HepG2 (cell line): ENCODE data around the gene POLR3H. TPM values are rescaled to one million over a fixed set of nuclear protein-coding genes. Genes with fewer than 3 reads are reported as not detected.

Source experiments
- ATAC-seq: fragments of 200-7000 bp; cut with Tn5 transposase; 3 replicates; pipeline ENCODE4 v1.9.1; 2020; ENCODE audit warnings: mild to moderate bottlenecking, moderate library complexity
- BruUV-seq: library from RNA; stranded (reverse); fragments of 400-500 nt; replicated peaks from 2 replicates; lab custom pipeline; 2021; lab: Mats Ljungman, UMichigan
- CTCF ChIA-PET: fragments of 300-600 bp; formaldehyde crosslinking; extraction: SDS; loops from one replicate; lab custom pipeline; 2021; ENCODE audit warnings: low total read pairs, inconsistent platforms, low intra/inter-chr PET ratio; lab: Yijun Ruan, JAX
- POLR2A ChIA-PET: fragments of 350-600 bp; sonication (Branson Sonifier 250); formaldehyde crosslinking; loops from one replicate; lab custom pipeline; 2020; ENCODE audit warnings: antibody characterized with exemption, inconsistent platforms; lab: Yijun Ruan, JAX
- DNase-seq: peaks from one replicate; pipeline ENCODE4 v3.0.0-alpha.2; 2015; ENCODE audit warnings: low spot score
- FAIRE-seq: peaks from 3 replicates; lab custom pipeline; 2011; peaks lifted over from hg19 to GRCh38; lab: Jason Lieb, UNC
- H2AFZ ChIP-seq: one replicate; pipeline ENCODE4 v1.6.1; 2011; ENCODE audit warnings: low read length, inconsistent platforms
- H3K27ac ChIP-seq: fragments of 300-600 bp; 3 replicates; pipeline ENCODE4 v1.8.0; 2011; ENCODE audit warnings: mixed run types, mild to moderate bottlenecking, mixed read lengths, low read length, inconsistent platforms; ENCODE audit not compliant: insufficient read depth; ENCODE audit errors: extremely low read length
- H3K27me3 ChIP-seq, 2 experiments: fragments of 200-600 bp in 1 of 2; 2 replicates in 1 of 2; 3 replicates in 1 of 2; pipeline versions ENCODE4 v1.6.0 to v1.8.0; 2011; ENCODE audit warnings: low read length in 2 of 2, mild to moderate bottlenecking in 2 of 2, moderate library complexity in 2 of 2, inconsistent platforms in 1 of 2; ENCODE audit not compliant: insufficient read depth in 2 of 2, control insufficient read depth in 1 of 2
- H3K36me3 ChIP-seq, 2 experiments: fragments of 200-600 bp in 1 of 2; replicated peaks in 1 of 2; 2 replicates in 1 of 2; 3 replicates in 1 of 2; pipeline versions ENCODE4 v1.5.1 to v1.8.0; 2011; ENCODE audit warnings: low read length in 2 of 2, inconsistent platforms in 1 of 2; ENCODE audit not compliant: insufficient read depth in 2 of 2, control insufficient read depth in 1 of 2
- H3K4me1 ChIP-seq: 2 replicates; pipeline ENCODE4 v1.5.1; 2012; ENCODE audit warnings: low read length, inconsistent platforms; ENCODE audit not compliant: insufficient read depth
- H3K4me2 ChIP-seq: 2 replicates; pipeline ENCODE4 v1.6.0; 2011; ENCODE audit warnings: low read depth, low read length, inconsistent platforms
- H3K4me3 ChIP-seq, 3 experiments: fragments of 200-600 bp in 1 of 3; sonication (generic), shearing (Covaris generic) in 1 of 3; replicated peaks in 1 of 3; 2 replicates each; pipeline ENCODE4 v1.5.1; 2011 to 2016; ENCODE audit warnings: low read length in 3 of 3, inconsistent platforms in 2 of 3, low read depth in 2 of 3, mild to moderate bottlenecking in 2 of 3, control low read depth in 1 of 3, mixed read lengths in 1 of 3; ENCODE audit not compliant: insufficient read depth in 1 of 3
- H3K79me2 ChIP-seq: one replicate; pipeline ENCODE4 v1.6.1; 2011; ENCODE audit warnings: low read length, inconsistent platforms; ENCODE audit not compliant: insufficient read depth
- H3K9ac ChIP-seq: 2 replicates; pipeline ENCODE4 v1.6.0; 2011; ENCODE audit warnings: mild to moderate bottlenecking, low read depth, low read length, inconsistent platforms; ENCODE audit not compliant: insufficient read depth
- H3K9me3 ChIP-seq: 2 replicates; pipeline ENCODE4 v1.5.1; 2012; ENCODE audit warnings: mild to moderate bottlenecking, low read length
- H4K20me1 ChIP-seq: 2 replicates; pipeline ENCODE4 v1.6.0; 2011; ENCODE audit warnings: inconsistent platforms, mild to moderate bottlenecking, low read length, moderate library complexity; ENCODE audit not compliant: insufficient read depth
- ATM ChIP-seq: fragments of 450-650 bp; IDR thresholded peaks from 2 replicates; pipeline ENCODE4 v1.7.1; 2017; ENCODE audit warnings: mild to moderate bottlenecking, borderline replicate concordance
- CEBPG ChIP-seq: IDR thresholded peaks from 2 replicates; pipeline ENCODE4 v1.6.1; 2016
- DNMT3B ChIP-seq: conservative IDR thresholded peaks from 2 replicates; pipeline ENCODE4 v1.6.1; 2016; ENCODE audit warnings: missing biosample characterization, control low read depth
- ETV6 ChIP-seq: sonication (generic); formaldehyde crosslinking; conservative IDR thresholded peaks from 2 replicates; pipeline ENCODE4 v1.4.0; 2020; ENCODE audit warnings: missing genetic modification reagents
- FOXJ3 ChIP-seq: sonication (generic); formaldehyde crosslinking; IDR thresholded peaks from 2 replicates; pipeline ENCODE4 v1.4.0; 2020; ENCODE audit warnings: missing genetic modification reagents, mild to moderate bottlenecking, borderline replicate concordance
- IKZF4 ChIP-seq: sonication (generic); formaldehyde crosslinking; IDR thresholded peaks from 2 replicates; pipeline ENCODE4 v1.5.1; 2020; ENCODE audit warnings: borderline replicate concordance, mild to moderate bottlenecking, low read depth, missing genetic modification reagents; ENCODE audit errors: not compliant biosample characterization
- IKZF5 ChIP-seq: IDR thresholded peaks from 2 replicates; pipeline ENCODE4 v1.6.1; 2018; ENCODE audit warnings: missing genetic modification reagents, mild to moderate bottlenecking, missing compliant biosample characterization
- MYNN ChIP-seq: sonication (generic); formaldehyde crosslinking; IDR thresholded peaks from 2 replicates; pipeline ENCODE4 v1.4.0; 2020; ENCODE audit warnings: mild to moderate bottlenecking, low read depth, missing genetic modification reagents
- NFE2L1 ChIP-seq: sonication (generic); formaldehyde crosslinking; IDR thresholded peaks from 2 replicates; pipeline ENCODE4 v1.4.0; 2020; ENCODE audit warnings: missing genetic modification reagents, mild to moderate bottlenecking, borderline replicate concordance
- SIX4 ChIP-seq: sonication (generic); formaldehyde crosslinking; IDR thresholded peaks from 2 replicates; pipeline ENCODE4 v1.4.0; 2020; ENCODE audit warnings: missing genetic modification reagents
- ZFY ChIP-seq: sonication (generic); formaldehyde crosslinking; IDR thresholded peaks from 2 replicates; pipeline ENCODE4 v1.4.0; 2020; ENCODE audit warnings: missing genetic modification reagents
- ZNF17 ChIP-seq: sonication (generic); formaldehyde crosslinking; IDR thresholded peaks from 2 replicates; pipeline ENCODE4 v1.5.0; 2020; ENCODE audit warnings: mild to moderate bottlenecking, missing genetic modification reagents
- ZNF263 ChIP-seq: sonication (generic); formaldehyde crosslinking; IDR thresholded peaks from 2 replicates; pipeline ENCODE4 v1.4.0; 2020; ENCODE audit warnings: missing genetic modification reagents
- ZNF451 ChIP-seq: sonication (generic); formaldehyde crosslinking; IDR thresholded peaks from 2 replicates; pipeline ENCODE4 v1.5.0; 2020; ENCODE audit warnings: mild to moderate bottlenecking, missing genetic modification reagents
- ZNF552 ChIP-seq: sonication (generic); formaldehyde crosslinking; IDR thresholded peaks from 2 replicates; pipeline ENCODE4 v1.9.0; 2022; ENCODE audit warnings: missing genetic modification reagents, mild to moderate bottlenecking, borderline replicate concordance
- ZNF773 ChIP-seq: sonication (generic); formaldehyde crosslinking; IDR thresholded peaks from 2 replicates; pipeline ENCODE4 v1.4.0; 2020; ENCODE audit warnings: missing genetic modification reagents, borderline replicate concordance
- ZSCAN30 ChIP-seq: sonication (generic); formaldehyde crosslinking; IDR thresholded peaks from 2 replicates; pipeline ENCODE4 v1.5.0; 2020; ENCODE audit warnings: mild to moderate bottlenecking, missing genetic modification reagents
- WGBS: methylation state at CpG from one replicate; pipeline ENCODE4 v1.1.6; 2017; ENCODE audit warnings: low lambda C conversion rate; 5-methylcytosine and 5-hydroxymethylcytosine counted together
- in situ Hi-C: cut with HindIII; loops from 2 replicates; pipeline ENCODE4 v1.10.0; 2017; ENCODE audit warnings: low pct_unique_long_range_greater_than_20kb; ENCODE audit not compliant: extremely low pct_ligation_motif_present
- intact Hi-C: fragments of 100-400 bp; cut with micrococcal nuclease; formaldehyde crosslinking; loops from one replicate; pipeline ENCODE4 v1.10.0; 2022; ENCODE audit not compliant: unreplicated experiment
- polyA plus RNA-seq, 8 experiments: library from polyadenylated mRNA; depleted of rRNA in 3 of 8; stranded (reverse) in 7 of 8; unstranded in 1 of 8; fragments of >200 nt; fragmentation: Illumina TruSeq in 4 of 8; extraction: Trizol in 4 of 8; gene quantifications; 2 replicates each; pipeline versions ENCODE4 v1.2.1 to v1.2.3, GENCODE V29; 2011 to 2016; ENCODE audit warnings: low read depth in 4 of 8, missing spikeins in 1 of 8, mixed read lengths in 1 of 8; ENCODE audit not compliant: insufficient read depth in 1 of 8
- total RNA-seq, 5 experiments: library from RNA; depleted of rRNA; stranded (reverse); fragments of >200 nt; fragmentation: Illumina TruSeq; extraction: Trizol; gene quantifications; 2 replicates each; pipeline ENCODE4 v1.2.3, GENCODE V29; 2016; ENCODE audit warnings: low read depth in 1 of 5
- TF ChIP-seq, protein P1 (sequence below): sonication (generic); formaldehyde crosslinking; IDR thresholded peaks from 2 replicates; pipeline ENCODE4 v1.4.0; 2020; ENCODE audit warnings: mild to moderate bottlenecking, missing genetic modification reagents
- TF ChIP-seq, protein P2 (sequence below): sonication (generic); formaldehyde crosslinking; IDR thresholded peaks from 2 replicates; pipeline ENCODE4 v1.9.0; 2021; ENCODE audit warnings: missing genetic modification reagents, borderline replicate concordance

Gene POLR3H
- total and polyA plus RNA-seq, 2 of the 13 experiments (the other 11 are each of a cell fraction or from before 2014, with no cell fraction given) = 10.3 to 28.6 TPM

DNA sequence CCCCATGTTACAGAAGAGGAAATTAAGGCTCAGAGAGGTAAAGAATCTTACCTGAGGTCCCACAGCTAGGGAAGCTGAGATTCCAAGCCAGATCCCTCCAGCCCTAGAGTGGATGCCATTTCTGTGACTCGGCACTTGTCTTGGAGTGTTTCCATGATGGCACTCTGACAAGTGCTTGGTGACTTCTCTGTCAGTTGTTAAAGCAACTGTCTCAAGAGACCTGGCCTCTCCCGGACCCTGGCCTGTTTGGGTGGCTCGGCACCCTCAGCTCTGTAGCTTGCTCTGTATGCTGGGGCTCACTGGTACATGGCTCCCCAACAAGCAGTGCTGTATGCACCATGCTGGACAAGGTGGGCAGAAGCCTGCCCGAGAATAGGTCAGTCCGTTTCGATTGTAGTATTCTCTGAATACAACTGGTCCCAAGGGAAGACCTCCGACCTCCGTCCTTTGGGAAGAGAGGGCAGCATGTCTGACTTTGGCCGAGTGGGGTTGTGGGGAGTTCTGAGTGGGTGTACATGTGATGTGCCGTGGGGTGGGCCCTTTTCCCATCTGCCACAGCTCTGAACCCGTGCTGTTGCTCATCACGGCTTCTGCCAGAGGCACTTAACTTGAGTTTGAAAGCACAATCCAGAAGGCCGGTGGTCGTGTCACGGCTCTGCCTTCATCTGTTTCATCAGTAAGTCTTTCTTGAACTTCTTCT, 63.0 kb downstream of the POLR3H start:
- Histone ChIP-seq H3K4me3 (no peak overlapping the region), H4K20me1 (0 out of 2 replicates have a peak, but pooled peaks cover 7% of the 10 kb centered on the region), H3K36me3 (peaks cover 4 to 11% of the 10 kb centered on the region in 2 experiments; a peak in 4 of 5 replicates), H3K4me2 (no peak overlapping the region), H3K79me2 (peaks cover 83% of the 10 kb centered on the region), H2AFZ (no peak overlapping the region), H3K4me1 (peaks cover 2% of the 10 kb centered on the region; the same call in 1 of the 2 replicates), H3K9ac (no peak overlapping the region), H3K9me3 (no peaks in the 10 kb centered on the region), H3K27ac (no peak overlapping the region), H3K27me3 (no peaks in the 10 kb centered on the region)
- WGBS = 98% methylated on average over 10 of the region's 15 CpGs
- intact Hi-C loops = no loop called here
- POLR2A ChIA-PET = no interaction called here
- CTCF ChIA-PET = no interaction called here
- DNase-seq (no peak), ATAC-seq (no peak), FAIRE-seq (no peak)
- in situ Hi-C loops = no loop called here
- BruUV-seq = no TSS peak
- TF ChIP-seq ZNF17 = no peak
- TF ChIP-seq MYNN = no peak
- no peak for TF ChIP-seq SIX4
- no peak for TF ChIP-seq ZFY (CRISPR knock-in tag)
- no peak for TF ChIP-seq NFE2L1
- TF ChIP-seq ATM = no peak
- TF ChIP-seq ZNF552 (CRISPR knock-in tag) = no peak
- no peak for TF ChIP-seq ZNF773 (CRISPR knock-in tag)
- TF ChIP-seq FOXJ3 (CRISPR knock-in tag) = no peak
- TF ChIP-seq DNMT3B (CRISPR knock-in tag) = no peak
- TF ChIP-seq ZNF451 (CRISPR knock-in tag) = no peak
- no peak for TF ChIP-seq IKZF5 (CRISPR knock-in tag)
- no peak for TF ChIP-seq IKZF4 (CRISPR knock-in tag)
- no peak for TF ChIP-seq CEBPG (CRISPR knock-in tag)
- TF ChIP-seq ZSCAN30 (CRISPR knock-in tag) = no peak
- no peak for TF ChIP-seq ETV6 (CRISPR knock-in tag)
- no peak for TF ChIP-seq ZNF263 (CRISPR knock-in tag)
- TF ChIP-seq, protein P1, sequence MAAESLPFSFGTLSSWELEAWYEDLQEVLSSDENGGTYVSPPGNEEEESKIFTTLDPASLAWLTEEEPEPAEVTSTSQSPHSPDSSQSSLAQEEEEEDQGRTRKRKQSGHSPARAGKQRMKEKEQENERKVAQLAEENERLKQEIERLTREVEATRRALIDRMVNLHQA (CRISPR knock-in tag) = no peak
- TF ChIP-seq, protein P2, sequence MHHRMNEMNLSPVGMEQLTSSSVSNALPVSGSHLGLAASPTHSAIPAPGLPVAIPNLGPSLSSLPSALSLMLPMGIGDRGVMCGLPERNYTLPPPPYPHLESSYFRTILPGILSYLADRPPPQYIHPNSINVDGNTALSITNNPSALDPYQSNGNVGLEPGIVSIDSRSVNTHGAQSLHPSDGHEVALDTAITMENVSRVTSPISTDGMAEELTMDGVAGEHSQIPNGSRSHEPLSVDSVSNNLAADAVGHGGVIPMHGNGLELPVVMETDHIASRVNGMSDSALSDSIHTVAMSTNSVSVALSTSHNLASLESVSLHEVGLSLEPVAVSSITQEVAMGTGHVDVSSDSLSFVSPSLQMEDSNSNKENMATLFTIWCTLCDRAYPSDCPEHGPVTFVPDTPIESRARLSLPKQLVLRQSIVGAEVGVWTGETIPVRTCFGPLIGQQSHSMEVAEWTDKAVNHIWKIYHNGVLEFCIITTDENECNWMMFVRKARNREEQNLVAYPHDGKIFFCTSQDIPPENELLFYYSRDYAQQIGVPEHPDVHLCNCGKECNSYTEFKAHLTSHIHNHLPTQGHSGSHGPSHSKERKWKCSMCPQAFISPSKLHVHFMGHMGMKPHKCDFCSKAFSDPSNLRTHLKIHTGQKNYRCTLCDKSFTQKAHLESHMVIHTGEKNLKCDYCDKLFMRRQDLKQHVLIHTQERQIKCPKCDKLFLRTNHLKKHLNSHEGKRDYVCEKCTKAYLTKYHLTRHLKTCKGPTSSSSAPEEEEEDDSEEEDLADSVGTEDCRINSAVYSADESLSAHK (CRISPR knock-in tag) = no peak
